Cardiac muscle cell (in vitro differentiated cells and primary cell): ENCODE data around the gene MAPT. TPM values are rescaled to one million over a fixed set of nuclear protein-coding genes. Genes with fewer than 3 reads are reported as not detected.
A peak's percentile ranks its signal among the peaks of the same experiment; 100 is the strongest.

Source experiments
- DNase-seq, 2 donors: peaks; one replicate each; pipeline versions ENCODE4 v3.0.0 to v3.0.0-alpha.2; 2010 to 2017; ENCODE audit warnings: low read depth in 1 of 2, low spot score in 1 of 2
- H3K27ac ChIP-seq: fragments of 200-600 bp; sonication (generic); 2 replicates; pipeline ENCODE4 v1.5.1; 2016
- H3K27me3 ChIP-seq: fragments of 200-600 bp; sonication (generic); 2 replicates; pipeline ENCODE4 v1.6.0; 2016; ENCODE audit warnings: control low read depth
- H3K36me3 ChIP-seq: fragments of 200-600 bp; sonication (generic); 2 replicates; pipeline ENCODE4 v1.5.1; 2016; ENCODE audit warnings: control low read depth
- H3K4me1 ChIP-seq: fragments of 200-600 bp; sonication (generic); 2 replicates; pipeline ENCODE4 v1.8.1; 2017; ENCODE audit warnings: low read depth, mild to moderate bottlenecking, mixed run types
- H3K4me3 ChIP-seq: fragments of 200-600 bp; sonication (generic); 2 replicates; pipeline ENCODE4 v1.5.1; 2016; ENCODE audit warnings: mild to moderate bottlenecking
- H3K9me3 ChIP-seq: fragments of 200-600 bp; sonication (generic); 2 replicates; pipeline ENCODE4 v1.5.1; 2017; ENCODE audit warnings: low read depth, mild to moderate bottlenecking, control low read depth
- polyA plus RNA-seq: library from polyadenylated mRNA; unstranded; fragments of >200 nt; fragmentation: Nextera tagmentation; extraction: Ambion mirVana; gene quantifications from 2 replicates; pipeline ENCODE4 v1.2.1, GENCODE V29; 2016
- total RNA-seq: library from RNA; depleted of rRNA; stranded (reverse); fragments of >200 nt; gene quantifications from 2 replicates; pipeline ENCODE4 v1.2.3, GENCODE V29; 2016
- TF ChIP-seq, protein P1 (sequence below): IDR thresholded peaks from 2 replicates; pipeline ENCODE4 v1.5.1; 2012; ENCODE audit warnings: low read depth, mild to moderate bottlenecking, low read length

The MAPT gene
- total and polyA plus RNA-seq, 2 experiments from 2014 or later = 1.3 to 1.9 TPM

DNA sequence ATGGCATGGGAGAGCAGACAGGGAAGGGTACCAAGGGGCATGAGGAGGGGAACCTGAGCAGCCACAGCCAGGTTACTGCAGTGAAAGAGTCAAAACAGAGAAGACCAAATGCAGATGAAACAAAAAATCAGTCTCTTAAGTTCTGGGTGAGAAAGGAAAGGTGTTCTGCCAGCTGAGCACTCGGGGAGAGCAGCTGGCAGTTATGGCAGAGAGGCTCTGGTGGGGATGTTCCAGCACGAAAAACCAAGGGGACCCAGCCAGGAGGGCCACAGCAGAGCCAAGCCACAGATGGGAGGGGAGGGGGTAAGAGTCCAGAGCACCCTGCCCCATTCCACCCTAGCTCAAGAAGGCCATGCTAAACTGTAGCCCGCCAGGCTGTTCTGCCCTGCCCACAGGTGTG lies 136.4 kb downstream of the MAPT start:
- Histone ChIP-seq H3K9me3 (no peaks in the 10 kb centered on the region), H3K4me1 (no peaks in the 10 kb centered on the region), H3K27ac (no peak overlapping the region), H3K27me3 (no peaks in the 10 kb centered on the region), H3K36me3 (peaks cover 52% of the 10 kb centered on the region), H3K4me3 (no peak overlapping the region)
- TF ChIP-seq, protein P1, sequence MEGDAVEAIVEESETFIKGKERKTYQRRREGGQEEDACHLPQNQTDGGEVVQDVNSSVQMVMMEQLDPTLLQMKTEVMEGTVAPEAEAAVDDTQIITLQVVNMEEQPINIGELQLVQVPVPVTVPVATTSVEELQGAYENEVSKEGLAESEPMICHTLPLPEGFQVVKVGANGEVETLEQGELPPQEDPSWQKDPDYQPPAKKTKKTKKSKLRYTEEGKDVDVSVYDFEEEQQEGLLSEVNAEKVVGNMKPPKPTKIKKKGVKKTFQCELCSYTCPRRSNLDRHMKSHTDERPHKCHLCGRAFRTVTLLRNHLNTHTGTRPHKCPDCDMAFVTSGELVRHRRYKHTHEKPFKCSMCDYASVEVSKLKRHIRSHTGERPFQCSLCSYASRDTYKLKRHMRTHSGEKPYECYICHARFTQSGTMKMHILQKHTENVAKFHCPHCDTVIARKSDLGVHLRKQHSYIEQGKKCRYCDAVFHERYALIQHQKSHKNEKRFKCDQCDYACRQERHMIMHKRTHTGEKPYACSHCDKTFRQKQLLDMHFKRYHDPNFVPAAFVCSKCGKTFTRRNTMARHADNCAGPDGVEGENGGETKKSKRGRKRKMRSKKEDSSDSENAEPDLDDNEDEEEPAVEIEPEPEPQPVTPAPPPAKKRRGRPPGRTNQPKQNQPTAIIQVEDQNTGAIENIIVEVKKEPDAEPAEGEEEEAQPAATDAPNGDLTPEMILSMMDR = no peak
- no peak for DNase-seq

DNA sequence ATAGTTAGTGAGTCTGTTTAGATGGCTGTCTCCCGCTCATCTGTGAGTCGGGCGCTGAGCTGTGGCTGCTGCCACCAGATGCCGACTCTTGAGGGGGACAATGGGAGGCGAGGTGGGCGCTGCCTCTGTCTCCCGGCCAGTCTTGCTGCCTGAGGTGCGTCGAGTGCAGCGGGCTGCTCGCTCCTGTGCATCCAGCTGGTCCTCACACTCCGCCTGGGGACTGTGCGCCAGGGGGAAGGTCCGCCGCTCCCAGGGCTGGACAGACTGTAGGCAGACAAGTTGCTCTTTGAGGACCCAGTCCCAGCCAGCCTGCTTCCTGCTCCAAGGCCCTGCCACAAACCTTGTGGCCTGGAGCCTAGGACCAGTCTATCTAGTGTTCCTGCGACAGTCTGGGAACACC lies 137.1 kb downstream of the MAPT start:
- Histone ChIP-seq H3K4me3 (no peak overlapping the region), H3K27ac (peak overlapping the region; percentile 23), H3K9me3 (no peaks in the 10 kb centered on the region), H3K27me3 (no peaks in the 10 kb centered on the region), H3K4me1 (no peaks in the 10 kb centered on the region), H3K36me3 (peaks cover 57% of the 10 kb centered on the region)
- TF ChIP-seq, protein P1 = no peak
- DNase-seq = no peak

DNA sequence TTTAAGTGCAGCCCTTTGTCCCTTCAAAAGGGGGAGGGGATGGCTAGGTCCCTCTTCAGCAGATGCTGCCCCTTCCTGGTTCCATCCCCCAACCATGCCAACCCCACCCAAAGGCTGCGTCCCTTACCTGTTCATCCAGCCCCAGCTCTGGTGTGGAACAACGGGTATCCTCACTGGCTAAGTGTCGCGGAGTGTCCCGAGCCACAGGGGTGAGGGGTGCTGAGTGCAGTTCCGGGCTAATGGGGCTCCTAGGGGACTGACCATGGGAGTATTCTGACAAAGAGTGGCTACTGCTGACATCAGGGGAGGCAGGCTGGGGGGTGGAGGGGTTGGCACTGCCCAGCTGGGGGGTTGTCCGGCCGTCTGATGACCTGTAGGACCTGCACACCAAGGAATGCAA lies 137.6 kb downstream of the MAPT start:
- DNase-seq = no peak
- no peak overlapping the region for H3K4me3 ChIP-seq
- H3K27ac ChIP-seq = peak overlapping the region; percentile 23
- no peaks in the 10 kb centered on the region for H3K4me1 ChIP-seq
- TF ChIP-seq, protein P1 = no peak
- peaks cover 61% of the 10 kb centered on the region for H3K36me3 ChIP-seq
- H3K27me3 ChIP-seq = no peaks in the 10 kb centered on the region
- H3K9me3 ChIP-seq = no peaks in the 10 kb centered on the region

DNA sequence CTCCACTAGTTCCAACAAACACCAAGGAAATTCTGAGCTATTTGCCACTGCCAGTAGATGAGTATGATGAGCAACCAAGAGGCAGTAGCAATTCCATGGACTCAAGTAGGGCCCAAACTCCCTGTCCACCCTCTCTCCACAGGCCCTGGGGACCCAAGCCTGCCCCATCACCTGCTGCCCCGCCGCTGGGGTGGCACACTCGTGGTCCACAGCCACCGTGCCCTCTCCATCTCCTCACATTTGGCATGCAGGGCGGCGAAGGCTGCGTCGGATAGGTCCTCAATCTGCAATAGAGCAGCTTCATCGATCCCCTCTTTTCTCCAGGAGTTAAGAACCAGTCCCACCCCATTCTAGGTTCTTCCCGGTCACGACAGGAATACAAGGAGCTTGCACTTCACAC lies 138.6 kb downstream of the MAPT start:
- DNase-seq = no peak
- H3K27me3 ChIP-seq = no peaks in the 10 kb centered on the region
- no peaks in the 10 kb centered on the region for H3K9me3 ChIP-seq
- H3K27ac ChIP-seq = no peak overlapping the region
- H3K36me3 ChIP-seq = peaks cover 70% of the 10 kb centered on the region
- H3K4me3 ChIP-seq = no peak overlapping the region
- TF ChIP-seq, protein P1 = no peak
- no peaks in the 10 kb centered on the region for H3K4me1 ChIP-seq

DNA sequence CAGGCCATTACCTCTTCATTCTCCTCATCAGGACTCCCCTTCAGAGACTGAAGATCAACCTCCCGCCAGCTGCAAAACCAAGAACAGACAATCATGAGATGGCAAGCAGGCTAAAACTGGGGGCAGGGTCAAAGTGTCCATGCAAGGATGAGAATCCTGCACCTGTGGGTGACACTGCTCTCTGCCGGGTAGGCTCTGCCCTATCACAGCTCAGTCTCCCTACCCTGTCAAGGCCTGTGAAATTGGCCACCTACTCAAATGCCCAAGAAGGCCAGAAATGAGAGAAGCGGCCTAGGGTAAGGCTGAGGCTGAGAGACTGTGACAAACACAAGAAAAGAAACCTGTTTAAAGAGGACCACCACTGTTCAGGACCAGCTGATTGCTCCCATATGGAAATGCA lies 139.0 kb downstream of the MAPT start:
- Histone ChIP-seq H3K36me3 (peaks cover 75% of the 10 kb centered on the region), H3K27ac (no peak overlapping the region), H3K27me3 (no peaks in the 10 kb centered on the region), H3K9me3 (no peaks in the 10 kb centered on the region), H3K4me1 (no peaks in the 10 kb centered on the region), H3K4me3 (no peak overlapping the region)
- no peak for DNase-seq
- TF ChIP-seq, protein P1 = no peak
